ENCODE results near the gene DNAJA1. TPM values are rescaled to one million over a fixed set of nuclear protein-coding genes. Genes with fewer than 3 reads are reported as not detected.
"Not testable (repeated sequence)": the region's sequence is repeated elsewhere in the genome, so short reads cannot be mapped to it uniquely, and the experiment has no call there.

The DNAJA1 gene
- total RNA-seq, 1 experiment from 2014 or later = 58.2 TPM

DNA sequence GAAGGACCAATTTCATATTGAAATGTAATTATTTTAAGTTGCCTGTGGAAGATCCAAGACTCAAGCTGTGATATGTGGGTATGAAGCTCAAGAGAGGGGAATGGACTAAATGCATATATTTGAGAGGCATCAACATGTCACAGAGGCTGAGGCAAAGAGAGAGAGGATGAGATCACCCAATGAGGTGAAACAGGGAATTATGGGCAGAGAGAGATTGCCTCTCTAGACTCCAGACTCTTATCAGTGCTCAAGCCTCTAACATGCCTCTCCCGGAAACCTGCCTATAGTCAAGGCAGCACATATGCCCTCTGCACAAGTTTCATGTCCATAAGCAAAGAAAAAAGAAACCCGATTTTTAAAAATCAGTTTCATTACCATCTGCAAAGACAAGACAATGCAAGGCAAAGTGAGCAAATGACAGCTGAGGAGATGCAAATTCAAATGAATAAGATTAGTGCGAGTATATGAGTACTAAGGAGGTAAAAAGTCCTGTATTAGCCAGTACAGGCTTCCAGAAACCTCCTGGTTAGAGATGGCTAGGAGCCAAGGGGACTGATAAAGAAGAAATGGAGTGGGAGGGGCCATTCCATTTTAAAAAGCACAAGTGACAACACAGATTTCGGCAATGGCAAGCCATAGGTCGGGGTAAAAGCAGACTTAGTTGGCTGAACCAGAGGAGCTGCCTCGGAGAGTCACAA is 33.0 kb upstream of the DNAJA1 start:
- no peak for DNase-seq (ENCODE audit: unreplicated experiment)
- Mint-ChIP-seq H3K27ac (ENCODE audit: low read depth, unreplicated experiment) (no peak overlapping the region), H3K4me1 (ENCODE audit: insufficient read depth, unreplicated experiment) (peaks cover 6% of the 10 kb centered on the region), H3K4me3 (ENCODE audit: unreplicated experiment) (no peak overlapping the region), H3K27me3 (ENCODE audit: insufficient read depth, unreplicated experiment) (no peaks in the 10 kb centered on the region), H3K36me3 (ENCODE audit: insufficient read depth, unreplicated experiment) (peaks cover 87% of the 10 kb centered on the region), H3K9me3 (ENCODE audit: unreplicated experiment) (no peaks in the 10 kb centered on the region)
- TF ChIP-seq, protein P1, sequence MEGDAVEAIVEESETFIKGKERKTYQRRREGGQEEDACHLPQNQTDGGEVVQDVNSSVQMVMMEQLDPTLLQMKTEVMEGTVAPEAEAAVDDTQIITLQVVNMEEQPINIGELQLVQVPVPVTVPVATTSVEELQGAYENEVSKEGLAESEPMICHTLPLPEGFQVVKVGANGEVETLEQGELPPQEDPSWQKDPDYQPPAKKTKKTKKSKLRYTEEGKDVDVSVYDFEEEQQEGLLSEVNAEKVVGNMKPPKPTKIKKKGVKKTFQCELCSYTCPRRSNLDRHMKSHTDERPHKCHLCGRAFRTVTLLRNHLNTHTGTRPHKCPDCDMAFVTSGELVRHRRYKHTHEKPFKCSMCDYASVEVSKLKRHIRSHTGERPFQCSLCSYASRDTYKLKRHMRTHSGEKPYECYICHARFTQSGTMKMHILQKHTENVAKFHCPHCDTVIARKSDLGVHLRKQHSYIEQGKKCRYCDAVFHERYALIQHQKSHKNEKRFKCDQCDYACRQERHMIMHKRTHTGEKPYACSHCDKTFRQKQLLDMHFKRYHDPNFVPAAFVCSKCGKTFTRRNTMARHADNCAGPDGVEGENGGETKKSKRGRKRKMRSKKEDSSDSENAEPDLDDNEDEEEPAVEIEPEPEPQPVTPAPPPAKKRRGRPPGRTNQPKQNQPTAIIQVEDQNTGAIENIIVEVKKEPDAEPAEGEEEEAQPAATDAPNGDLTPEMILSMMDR (IDR thresholded peaks at IDR 0.05; ENCODE audit: unreplicated experiment) = no peak
- ChIA-PET POLR2A (interaction anchor here (0.6 to 2.3 kb wide), 2 partner anchors 9 to 16 kb away, joined by 4 to 9 read pairs; partner anchors contain the start of gene APTX), CTCF (interaction anchor here (0.6 to 1.2 kb wide), 2 partner anchors 412 kb away, joined by 3 read pairs; no protein-coding TSS in a partner anchor)
- intact Hi-C loops (cut with micrococcal nuclease) = no loop called here
- BruUV-seq (replicated peaks) = no TSS peak

DNA sequence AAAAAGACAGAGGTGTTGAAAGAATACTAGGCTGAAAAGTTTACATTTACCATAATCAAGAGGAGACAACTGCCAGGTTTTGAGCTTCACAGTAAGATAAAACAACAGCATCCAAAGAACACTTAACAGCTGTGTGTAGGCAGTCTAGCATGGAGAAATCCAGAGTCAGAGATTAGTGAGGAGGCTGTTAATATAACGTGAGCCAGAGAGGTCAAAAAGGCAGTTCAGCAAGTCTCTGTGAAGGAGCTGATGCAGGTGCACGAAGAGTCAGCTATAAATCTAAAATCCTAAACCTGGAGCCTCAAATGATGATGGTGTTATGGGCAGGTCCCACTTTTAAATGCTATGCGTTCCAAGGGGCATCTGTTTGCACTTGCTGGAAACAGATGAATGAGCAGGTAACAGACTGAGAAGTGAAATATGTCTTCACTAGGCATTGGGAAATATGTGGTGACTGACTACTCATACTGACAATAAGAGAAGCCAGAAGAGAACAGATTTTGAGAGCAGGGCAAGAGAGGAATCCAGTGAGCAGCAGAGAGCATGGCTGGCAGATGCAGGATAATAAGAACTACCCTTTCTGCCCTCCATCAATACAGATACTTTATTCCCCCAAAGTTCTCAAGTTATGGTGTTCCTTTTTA is 32.4 kb upstream of the DNAJA1 start:
- no peaks in the 10 kb centered on the region for H3K27me3 Mint-ChIP-seq (ENCODE audit: insufficient read depth, unreplicated experiment)
- TF ChIP-seq, protein P1 (IDR thresholded peaks at IDR 0.05; ENCODE audit: unreplicated experiment) = no peak
- H3K4me3 Mint-ChIP-seq (ENCODE audit: unreplicated experiment) = no peak overlapping the region
- BruUV-seq (replicated peaks) = no TSS peak
- H3K36me3 Mint-ChIP-seq (ENCODE audit: insufficient read depth, unreplicated experiment) = peaks cover 84% of the 10 kb centered on the region
- DNase-seq (ENCODE audit: unreplicated experiment) = no peak
- intact Hi-C loops (cut with micrococcal nuclease) = no loop called here
- ChIA-PET POLR2A (interaction anchor here (2.3 kb wide), 1 partner anchor 9 kb away, joined by 9 read pairs; the partner anchor contains the start of gene APTX), CTCF (interaction anchor here (1.2 kb wide), 1 partner anchor 413 kb away, joined by 3 read pairs; no protein-coding TSS in a partner anchor)
- peaks cover 9% of the 10 kb centered on the region for H3K4me1 Mint-ChIP-seq (ENCODE audit: insufficient read depth, unreplicated experiment)
- no peak overlapping the region for H3K27ac Mint-ChIP-seq (ENCODE audit: low read depth, unreplicated experiment)
- H3K9me3 Mint-ChIP-seq (ENCODE audit: unreplicated experiment) = no peaks in the 10 kb centered on the region

DNA sequence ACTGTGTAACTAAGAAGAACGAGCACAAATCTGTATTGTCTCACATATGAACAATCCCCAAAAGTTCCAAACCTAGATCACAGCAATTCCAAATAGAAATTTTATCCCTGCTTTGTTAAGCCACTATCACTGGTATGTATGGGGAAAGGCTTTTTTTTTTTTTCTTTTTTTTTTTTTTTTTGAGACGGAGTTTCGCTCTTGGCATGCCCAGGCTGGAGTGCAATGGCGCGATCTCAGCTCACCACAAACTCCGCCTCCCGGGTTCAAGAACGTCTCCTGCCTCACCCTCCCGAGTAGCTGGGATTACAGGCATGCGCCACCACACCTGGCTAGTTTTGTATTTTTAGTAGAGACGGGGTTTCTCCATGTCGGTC is 24.4 kb upstream of the DNAJA1 start:
- ChIA-PET POLR2A (interaction anchor here (0.7 to 7.4 kb wide), 10 partner anchors 8 to 427 kb away, joined by 3 to 109 read pairs (median 6); partner anchors contain the start of genes DNAJA1 and SMU1), CTCF (interaction anchor here (0.7 to 1.3 kb wide), 2 partner anchors 24 to 421 kb away, joined by 3 to 4 read pairs; no protein-coding TSS in a partner anchor)
- peak overlapping the region; percentile 87 for H3K4me3 Mint-ChIP-seq (ENCODE audit: unreplicated experiment)
- DNase-seq (ENCODE audit: unreplicated experiment) = peak; percentile 27
- H3K9me3 Mint-ChIP-seq (ENCODE audit: unreplicated experiment); BruUV-seq (replicated peaks); H3K27me3 Mint-ChIP-seq (ENCODE audit: insufficient read depth, unreplicated experiment): not testable (repeated sequence)
- peaks cover 17% of the 10 kb centered on the region for H3K36me3 Mint-ChIP-seq (ENCODE audit: insufficient read depth, unreplicated experiment)
- peak overlapping the region; percentile 93 for H3K27ac Mint-ChIP-seq (ENCODE audit: low read depth, unreplicated experiment)
- intact Hi-C loops (cut with micrococcal nuclease) = loop anchor here (1.0 to 2.0 kb wide), 2 partner anchors 24 to 44 kb away; partner anchors contain the start of gene DNAJA1
- peaks cover 13% of the 10 kb centered on the region for H3K4me1 Mint-ChIP-seq (ENCODE audit: insufficient read depth, unreplicated experiment)

DNA sequence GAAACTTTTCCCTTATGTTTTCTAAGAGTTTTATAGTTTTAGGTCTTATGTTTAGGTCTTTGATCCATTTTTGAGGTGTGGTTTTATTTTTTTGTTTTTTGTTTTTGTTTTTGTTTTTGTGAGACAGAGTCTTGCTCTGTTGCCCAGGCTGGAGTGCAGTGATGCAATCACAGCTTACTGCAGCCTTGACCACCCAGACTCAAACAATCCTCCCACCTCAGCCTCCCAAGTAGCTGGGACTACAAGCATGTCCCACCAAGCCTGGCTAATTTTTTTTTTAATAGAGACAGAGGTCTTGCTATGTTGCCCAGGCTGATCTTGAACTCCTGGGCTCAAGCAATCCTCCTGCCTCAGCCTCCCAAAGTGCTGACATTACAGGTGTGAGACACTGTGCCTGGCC is 19.7 kb upstream of the DNAJA1 start:
- ChIA-PET POLR2A (interaction anchor here (0.7 to 1.6 kb wide), 2 partner anchors 9 to 19 kb away, joined by 3 to 10 read pairs; partner anchors contain the start of gene DNAJA1), CTCF (interaction anchor here (0.6 kb wide), 1 partner anchor 1887 kb away, joined by 4 read pairs; no protein-coding TSS in a partner anchor)
- intact Hi-C loops (cut with micrococcal nuclease); H3K36me3 Mint-ChIP-seq (ENCODE audit: insufficient read depth, unreplicated experiment); H3K4me3 Mint-ChIP-seq (ENCODE audit: unreplicated experiment); DNase-seq (ENCODE audit: unreplicated experiment); BruUV-seq (replicated peaks); H3K9me3 Mint-ChIP-seq (ENCODE audit: unreplicated experiment); H3K27ac Mint-ChIP-seq (ENCODE audit: low read depth, unreplicated experiment); H3K27me3 Mint-ChIP-seq (ENCODE audit: insufficient read depth, unreplicated experiment): not testable (repeated sequence)
- peaks cover 18% of the 10 kb centered on the region for H3K4me1 Mint-ChIP-seq (ENCODE audit: insufficient read depth, unreplicated experiment)

Data from MCF 10A (cell line).